Measurements from ENCODE around the gene CFAP298.
"Not testable (repeated sequence)": the region's sequence is repeated elsewhere in the genome, so short reads cannot be mapped to it uniquely, and the experiment has no call there.

CFAP298 gene

GRCh38 chr21:32612075-32612998, at the start of gene CFAP298:
Gene CFAP298, minus strand, starts transcription at chr21:32612377. Its CDS starts 134 bp downstream, at chr21:32612243.
- no peak for DNase-seq

GRCh38 chr21:32661026-32661782, 49.0 kb upstream of the CFAP298 start:
- not testable (repeated sequence) for DNase-seq

GRCh38 chr21:32658524-32658923, 46.3 kb upstream of the CFAP298 start:
- no peak for DNase-seq

- DNase-seq = no peak
Observed at GRCh38 chr21:32653326-32653901, 41.2 kb upstream of the CFAP298 start.

- DNase-seq = no peak
Observed at GRCh38 chr21:32648165-32648564, 36.0 kb upstream of the CFAP298 start.

GRCh38 chr21:32645261-32646182, 33.3 kb upstream of the CFAP298 start:
- DNase-seq = no peak

GRCh38 chr21:32641710-32642698, 29.8 kb upstream of the CFAP298 start:
- DNase-seq = no peak

- no peak for DNase-seq
Observed at GRCh38 chr21:32626621-32627196, 14.5 kb upstream of the CFAP298 start.

GRCh38 chr21:32618218-32618617, 6.0 kb upstream of the CFAP298 start:
- DNase-seq = not testable (repeated sequence)

- no peak for DNase-seq
Observed at GRCh38 chr21:32613436-32614043, 1.4 kb upstream of the CFAP298 start.

- no peak for DNase-seq
Observed at GRCh38 chr21:32612999-32613337, 791 bp upstream of the CFAP298 start.

- no peak for DNase-seq
Observed at GRCh38 chr21:32611471-32611997, 643 bp downstream of the CFAP298 start.

GRCh38 chr21:32610940-32611339, 1.2 kb downstream of the CFAP298 start:
- not testable (repeated sequence) for DNase-seq

GRCh38 chr21:32608851-32609250, 3.3 kb downstream of the CFAP298 start:
- DNase-seq = no peak

- no peak for DNase-seq
Observed at GRCh38 chr21:32605469-32605868, 6.7 kb downstream of the CFAP298 start.

GRCh38 chr21:32604464-32604863, 7.7 kb downstream of the CFAP298 start:
- no peak for DNase-seq

- no peak for DNase-seq
Observed at GRCh38 chr21:32603131-32603530, 9.0 kb downstream of the CFAP298 start.

GRCh38 chr21:32602099-32602498, 10.1 kb downstream of the CFAP298 start:
- DNase-seq = no peak

- no peak for DNase-seq
Observed at GRCh38 chr21:32599526-32599925, 12.7 kb downstream of the CFAP298 start.

GRCh38 chr21:32599091-32599490, 13.1 kb downstream of the CFAP298 start:
- no peak for DNase-seq

All from NCI-H1436 treated with DMSO at 0.1 percent for 48 hours (cell line).